SU-DHL-6 (cell line): ENCODE data around the gene C1orf21.

Experiments used
- H2AFZ ChIP-seq: fragments of 200-600 bp; sonication (generic); 2 replicates; pipeline ENCODE4 v1.6.1; 2014; ENCODE audit warnings: low read depth, mild to moderate bottlenecking, moderate library complexity, mixed read lengths, antibody characterized with exemption, low read length; ENCODE audit not compliant: severe bottlenecking
- H3F3A ChIP-seq: fragments of 200-600 bp; shearing (Covaris generic); 2 replicates; pipeline ENCODE4 v1.6.0; 2016; ENCODE audit warnings: antibody characterized with exemption, mild to moderate bottlenecking; ENCODE audit not compliant: insufficient read depth
- H3K27ac ChIP-seq: fragments of 200-600 bp; sonication (generic); 2 replicates; pipeline ENCODE4 v1.5.1; 2016; ENCODE audit warnings: low read depth, mild to moderate bottlenecking, low read length, moderate library complexity, mixed read lengths
- H3K27me3 ChIP-seq: fragments of 200-600 bp; sonication (generic), shearing (Covaris generic); 2 replicates; pipeline ENCODE4 v1.6.0; 2014; ENCODE audit warnings: mild to moderate bottlenecking, low read length
- H3K36me3 ChIP-seq: fragments of 200-600 bp; sonication (generic); 2 replicates; pipeline ENCODE4 v1.6.1; 2014; ENCODE audit warnings: mild to moderate bottlenecking, low read length, mixed read lengths
- H3K4me2 ChIP-seq: fragments of 300-600, 200-600 bp; shearing (Covaris generic), sonication (generic); 2 replicates; pipeline ENCODE4 v1.6.0; 2014; ENCODE audit warnings: low read length, low read depth, mild to moderate bottlenecking; ENCODE audit not compliant: poor library complexity, severe bottlenecking
- H3K4me3 ChIP-seq: fragments of 200-600 bp; sonication (generic); 2 replicates; pipeline ENCODE4 v1.5.1; 2014; ENCODE audit warnings: antibody characterized with exemption, low read length, mild to moderate bottlenecking, mixed read lengths; ENCODE audit not compliant: insufficient read depth, poor library complexity, severe bottlenecking
- H3K79me2 ChIP-seq: fragments of 200-600 bp; sonication (generic); 2 replicates; pipeline ENCODE4 v1.6.1; 2014; ENCODE audit warnings: mild to moderate bottlenecking, low read length, moderate library complexity; ENCODE audit not compliant: insufficient read depth
- H3K9ac ChIP-seq: fragments of 200-600 bp; sonication (generic); 2 replicates; pipeline ENCODE4 v1.7.0; 2014; ENCODE audit warnings: mild to moderate bottlenecking, low read length
- H3K9me2 ChIP-seq: fragments of 200-600 bp; sonication (generic); replicated peaks from 2 replicates; pipeline ENCODE4 v1.6.1; 2014; ENCODE audit warnings: low read length; ENCODE audit not compliant: insufficient read depth
- H3K9me3 ChIP-seq: fragments of 200-600 bp; sonication (generic); 2 replicates; pipeline ENCODE4 v1.6.1; 2014; ENCODE audit warnings: low read length, mixed read lengths; ENCODE audit not compliant: insufficient read depth
- H4K20me1 ChIP-seq: fragments of 200-600 bp; sonication (generic); 2 replicates; pipeline ENCODE4 v1.6.1; 2014; ENCODE audit warnings: low read depth, mild to moderate bottlenecking, antibody characterized with exemption, low read length, moderate library complexity, mixed read lengths
- CTCF ChIP-seq: fragments of 200-600 bp; sonication (generic); IDR thresholded peaks from one replicate; pipeline ENCODE4 v1.5.1; 2017; ENCODE audit warnings: antibody characterized with exemption, mild to moderate bottlenecking, low read length, moderate library complexity; ENCODE audit not compliant: insufficient read depth, poor library complexity, severe bottlenecking
- EZH2phosphoT487 ChIP-seq: fragments of 200-600 bp; sonication (generic), shearing (Covaris generic); conservative IDR thresholded peaks from 2 replicates; pipeline ENCODE4 v1.6.1; 2018; ENCODE audit warnings: mild to moderate bottlenecking, antibody characterized with exemption, low read length, moderate library complexity, mixed read lengths

The C1orf21 gene

GRCh38 chr1:184625271-184625670 is 238.4 kb downstream of the C1orf21 start:
- no peaks in the 10 kb centered on the region for H3K9me2 ChIP-seq
- no peaks in the 10 kb centered on the region for H3F3A ChIP-seq
- H4K20me1 ChIP-seq, result no peaks in the 10 kb centered on the region
- H3K9ac ChIP-seq, result no peak overlapping the region
- no peak overlapping the region for H3K27ac ChIP-seq
- H3K9me3 ChIP-seq, result no peaks in the 10 kb centered on the region
- H3K36me3 ChIP-seq, result no peaks in the 10 kb centered on the region
- no peak overlapping the region for H3K4me3 ChIP-seq
- no peak overlapping the region for H3K4me2 ChIP-seq
- TF ChIP-seq CTCF (no peak), EZH2phosphoT487 (no peak)
- no peak overlapping the region for H2AFZ ChIP-seq
- H3K79me2 ChIP-seq, result no peaks in the 10 kb centered on the region
- H3K27me3 ChIP-seq, result no peaks in the 10 kb centered on the region; the same call in 1 of the 2 replicates

- no peak overlapping the region for H2AFZ ChIP-seq
- H3K79me2 ChIP-seq, result no peaks in the 10 kb centered on the region
- H3K4me3 ChIP-seq, result no peak overlapping the region
- no peak overlapping the region for H3K9ac ChIP-seq
- TF ChIP-seq CTCF, result no peak
- no peak for TF ChIP-seq EZH2phosphoT487
- no peaks in the 10 kb centered on the region for H4K20me1 ChIP-seq
- no peak overlapping the region for H3K4me2 ChIP-seq
- no peaks in the 10 kb centered on the region; the same call in 1 of the 2 replicates for H3K27me3 ChIP-seq
- no peaks in the 10 kb centered on the region for H3F3A ChIP-seq
- no peaks in the 10 kb centered on the region for H3K9me3 ChIP-seq
- no peak overlapping the region for H3K27ac ChIP-seq
- H3K36me3 ChIP-seq, result no peaks in the 10 kb centered on the region
- no peaks in the 10 kb centered on the region for H3K9me2 ChIP-seq
Observed at GRCh38 chr1:184626076-184627006, 239.5 kb downstream of the C1orf21 start.

GRCh38 chr1:184627007-184627341 is 240.1 kb downstream of the C1orf21 start:
- Histone ChIP-seq H3K36me3 (no peaks in the 10 kb centered on the region), H3K9me3 (no peaks in the 10 kb centered on the region), H2AFZ (no peak overlapping the region), H3K4me3 (no peak overlapping the region), H3K4me2 (no peak overlapping the region), H3K9me2 (no peaks in the 10 kb centered on the region), H3F3A (no peaks in the 10 kb centered on the region), H3K79me2 (no peaks in the 10 kb centered on the region), H4K20me1 (no peaks in the 10 kb centered on the region), H3K9ac (no peak overlapping the region), H3K27ac (no peak overlapping the region), H3K27me3 (no peaks in the 10 kb centered on the region; the same call in 1 of the 2 replicates)
- TF ChIP-seq CTCF (no peak), EZH2phosphoT487 (no peak)
